HG02981 (cell line): ENCODE data around the gene FMN1.

ENCODE experiments used
- ATAC-seq: cut with Tn5 transposase; IDR thresholded peaks from one replicate; pipeline ENCODE4 v1.9.1; 2021; ENCODE audit warnings: mild to moderate bottlenecking, moderate library complexity; ENCODE audit not compliant: unreplicated experiment

Gene FMN1

DNA sequence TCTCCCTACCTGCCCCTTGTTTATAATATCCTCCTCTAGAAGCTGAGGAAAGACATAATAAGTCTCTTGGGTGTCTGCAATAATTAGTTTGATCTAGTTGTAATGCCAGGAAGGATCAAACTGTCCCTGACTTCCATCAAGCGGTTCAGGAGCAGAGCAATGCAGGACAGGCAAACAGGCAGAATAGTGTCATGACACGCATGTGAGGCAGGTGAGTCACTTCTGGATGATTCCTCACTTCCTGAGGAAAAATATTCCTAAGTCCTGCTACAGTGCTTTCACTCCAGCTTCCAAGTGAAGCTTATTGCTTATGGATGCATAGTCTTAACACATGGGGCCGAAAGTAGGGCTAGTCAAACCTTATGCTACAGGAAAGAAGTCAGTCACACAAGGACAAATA lies 390.9 kb downstream of the FMN1 start:
- no peak for ATAC-seq

DNA sequence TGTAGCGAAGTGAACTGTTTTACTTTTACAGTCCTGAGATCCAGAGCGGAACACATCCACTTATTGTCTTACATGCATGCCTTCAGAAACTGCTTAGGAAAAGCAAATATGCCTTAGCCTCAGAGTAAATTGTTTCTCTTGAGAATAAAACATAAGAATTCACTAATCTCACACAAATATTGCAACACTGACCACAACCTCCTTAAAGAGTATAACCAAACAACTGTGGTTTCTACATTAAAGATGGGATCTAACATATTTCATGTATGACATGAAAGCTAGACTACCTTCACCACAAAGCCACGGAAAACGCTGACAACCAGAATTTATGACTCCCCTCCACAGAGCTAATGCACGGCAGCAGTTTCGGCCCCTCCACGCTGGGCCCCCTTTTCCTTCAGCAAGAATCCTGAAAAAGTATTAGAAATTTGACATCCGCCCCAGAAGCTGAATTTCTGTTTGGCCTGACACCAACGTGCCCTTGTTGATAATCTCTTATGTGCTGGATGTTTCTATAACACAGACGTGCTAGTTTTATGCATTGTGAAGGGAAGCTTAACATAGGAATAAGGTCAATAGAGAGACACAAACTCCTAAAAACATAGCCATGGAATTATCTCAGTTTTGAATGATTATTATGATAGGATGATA lies 392.1 kb downstream of the FMN1 start:
- ATAC-seq, result no peak

DNA sequence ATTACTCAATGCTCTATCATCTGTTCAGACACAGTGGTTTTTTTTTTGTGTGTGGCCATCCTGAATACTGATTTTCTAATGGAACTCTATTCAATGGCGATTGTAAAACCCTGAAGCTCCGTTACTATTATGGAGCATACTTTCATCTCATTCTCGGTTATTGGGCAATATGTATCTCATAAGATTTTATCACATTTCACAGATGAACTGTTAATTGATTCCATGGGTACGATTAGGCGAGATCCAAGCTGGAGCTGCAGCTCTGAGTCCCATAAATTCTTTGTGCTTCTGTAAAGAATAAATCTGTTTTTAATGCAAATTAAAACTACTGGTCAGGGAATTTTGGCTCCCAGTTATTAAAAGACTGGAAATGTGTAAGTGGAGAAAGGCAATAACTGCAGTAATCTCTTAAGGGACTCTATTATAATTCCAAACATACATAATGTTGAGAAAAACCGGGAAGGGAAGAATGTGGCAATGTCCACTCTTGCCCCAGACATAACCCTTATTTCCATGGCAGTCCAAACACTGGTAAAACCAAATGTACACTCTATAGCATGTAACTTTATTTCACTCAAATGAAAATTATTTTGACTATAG lies 394.5 kb downstream of the FMN1 start:
- no peak for ATAC-seq

DNA sequence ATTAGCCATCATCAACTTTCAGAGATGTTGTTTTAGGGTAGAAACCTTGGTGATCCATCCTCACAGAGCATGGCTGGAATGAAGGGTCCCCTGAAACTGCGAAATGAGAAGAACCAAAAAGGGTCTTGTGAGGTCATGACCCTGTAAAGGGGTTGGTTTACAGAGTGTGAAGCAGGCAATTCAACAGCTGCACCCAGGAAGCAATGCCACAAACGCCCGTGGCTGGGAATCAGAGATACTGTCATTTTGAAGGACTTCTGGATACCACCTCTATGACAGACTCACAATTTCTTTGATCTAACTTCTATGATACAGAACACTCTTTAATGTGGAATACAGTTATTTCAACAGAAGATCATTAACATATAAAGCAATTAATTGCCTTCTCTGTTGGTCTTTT lies 397.7 kb downstream of the FMN1 start:
- no peak for ATAC-seq

DNA sequence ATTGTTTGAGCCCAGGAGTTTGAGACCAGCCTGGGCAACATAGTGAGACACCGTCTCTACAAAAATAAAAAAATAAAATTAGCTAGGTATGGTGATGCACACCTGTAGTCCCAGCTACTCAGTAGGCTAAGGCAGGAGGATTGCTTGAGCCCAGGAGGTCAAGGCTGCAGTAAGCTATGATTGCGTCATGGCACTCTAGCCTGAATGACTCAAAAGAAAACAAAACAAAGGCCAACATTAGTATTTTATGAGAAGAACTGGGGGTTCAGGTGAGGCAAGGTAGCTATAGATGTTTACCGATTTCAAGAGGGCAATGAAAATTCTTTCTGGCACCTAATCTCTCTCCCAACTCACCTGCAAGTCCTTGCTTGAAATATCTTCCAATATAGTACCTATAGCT lies 399.5 kb downstream of the FMN1 start:
- ATAC-seq, result no peak

DNA sequence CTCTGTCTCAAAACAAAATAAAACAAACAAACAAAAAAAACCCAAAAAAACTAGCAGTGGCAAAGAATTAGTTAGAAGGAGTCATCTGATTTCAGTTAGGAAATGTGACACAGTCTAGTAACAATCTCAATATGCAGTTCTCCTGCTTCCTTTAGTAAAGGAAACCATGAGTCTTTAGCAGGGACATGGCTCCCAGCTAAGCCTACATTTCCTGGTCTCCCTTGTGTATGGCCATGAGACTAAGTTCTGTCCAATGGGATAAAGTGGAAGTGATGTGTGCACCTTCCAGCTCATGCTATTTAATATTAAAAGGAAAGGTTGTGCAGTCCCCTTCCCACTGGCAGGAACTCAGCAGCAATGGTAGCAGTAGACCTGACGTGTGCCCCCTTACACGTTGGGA lies 402.1 kb downstream of the FMN1 start:
- no peak for ATAC-seq

DNA sequence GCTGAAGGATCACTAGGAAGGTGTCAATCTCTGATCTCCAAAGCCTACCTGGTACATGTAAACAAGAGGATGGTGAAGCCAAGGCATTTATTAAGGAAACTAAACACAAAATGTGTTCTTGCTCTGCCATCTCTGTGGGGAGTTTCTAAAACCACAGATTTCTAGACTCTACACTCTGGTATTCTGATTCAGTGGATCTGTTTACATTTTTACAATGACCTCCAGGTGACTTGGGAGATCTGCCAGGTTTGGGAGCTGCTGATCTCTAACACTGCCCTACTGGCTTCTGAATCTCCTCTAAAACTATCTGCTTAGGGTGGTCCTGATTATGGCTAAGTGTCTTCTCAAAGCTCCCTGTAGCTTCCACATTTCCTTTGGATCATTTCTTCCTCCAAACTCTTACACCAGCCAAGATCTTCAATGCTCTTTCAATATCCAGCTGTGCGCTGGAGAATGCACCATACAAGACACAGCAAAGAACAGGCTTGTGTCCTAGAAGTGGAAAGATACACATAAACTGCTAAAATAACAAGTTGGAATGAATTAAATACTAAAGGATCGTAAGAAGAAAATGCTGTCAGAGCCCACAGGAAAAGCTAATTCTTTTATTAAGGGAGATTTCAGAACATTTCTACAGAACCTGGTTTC lies 404.0 kb downstream of the FMN1 start:
- ATAC-seq, result no peak

DNA sequence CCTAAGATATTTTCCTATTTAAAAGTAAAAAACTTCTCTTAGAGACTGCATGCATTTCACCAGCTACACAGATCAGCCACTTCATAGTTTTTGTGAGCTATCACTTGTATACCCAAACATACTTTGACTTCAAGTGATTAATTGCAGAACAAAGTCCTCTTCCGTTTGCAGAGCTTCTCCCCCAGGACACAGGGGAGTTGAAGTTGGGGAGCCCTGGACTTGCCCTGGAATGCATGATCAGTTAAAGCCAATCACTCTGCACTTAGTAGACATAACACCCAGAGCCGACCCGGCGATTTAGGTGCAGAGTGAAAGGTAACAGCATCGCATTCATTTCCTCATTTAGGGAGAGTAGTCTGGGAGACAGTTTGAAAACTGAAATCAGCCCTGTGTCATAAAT lies 406.6 kb downstream of the FMN1 start:
- ATAC-seq, result no peak

DNA sequence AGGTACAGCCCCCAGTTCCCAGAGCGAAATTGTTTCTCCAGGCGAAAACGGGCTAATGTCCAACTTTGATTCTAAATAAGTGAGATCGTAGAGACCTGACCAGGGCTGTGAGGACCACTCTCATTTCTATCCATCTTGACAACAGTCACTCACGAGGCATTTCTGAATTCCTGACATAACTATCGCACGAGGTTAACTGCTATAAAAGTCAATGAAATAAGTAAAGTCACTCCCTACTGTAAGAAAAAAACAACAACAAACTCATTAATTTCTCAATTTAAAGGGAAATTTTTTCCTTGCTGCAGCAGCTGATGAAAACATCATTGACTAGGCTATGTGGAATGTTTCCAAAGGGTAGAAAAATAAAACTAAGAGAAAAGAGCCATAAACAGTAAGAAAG lies 407.6 kb downstream of the FMN1 start:
- no peak for ATAC-seq

DNA sequence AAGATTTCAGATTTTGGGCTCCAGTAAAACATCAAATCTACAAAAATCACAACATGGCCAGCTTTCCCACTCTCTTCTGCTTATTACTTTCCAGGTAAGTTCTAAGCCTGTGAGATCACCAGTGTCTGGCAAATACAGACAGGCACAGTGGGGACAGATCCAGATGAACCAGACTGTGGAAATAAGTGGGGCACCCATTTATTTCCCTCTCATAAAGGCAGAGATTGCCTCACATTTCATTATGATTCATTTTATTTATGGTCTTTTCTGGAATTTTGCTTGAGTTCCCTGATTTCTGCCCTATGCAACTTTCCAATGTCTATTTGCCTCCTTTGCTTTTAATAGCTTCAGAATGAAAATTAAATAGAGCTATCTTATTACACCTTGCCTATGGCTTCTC lies 409.9 kb downstream of the FMN1 start:
- ATAC-seq, result no peak

DNA sequence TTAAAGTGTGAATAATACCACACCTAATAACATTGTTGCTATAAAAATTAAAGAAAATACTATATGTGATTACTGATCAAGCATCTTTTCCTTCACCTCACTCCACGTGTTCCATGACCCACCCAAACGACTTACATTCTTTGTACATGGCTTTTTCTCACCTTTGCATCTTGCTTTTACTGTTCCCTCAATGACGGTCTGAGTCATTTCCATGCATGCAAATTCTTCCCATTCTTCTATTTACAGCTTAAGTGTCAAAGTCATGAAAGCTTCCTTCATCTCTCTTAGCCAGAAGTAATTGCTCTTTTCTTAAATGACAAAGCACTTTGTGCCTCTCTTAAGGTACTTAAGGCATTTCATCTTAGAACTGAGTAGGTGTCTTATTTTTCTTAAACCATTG lies 412.7 kb downstream of the FMN1 start:
- ATAC-seq, result no peak

DNA sequence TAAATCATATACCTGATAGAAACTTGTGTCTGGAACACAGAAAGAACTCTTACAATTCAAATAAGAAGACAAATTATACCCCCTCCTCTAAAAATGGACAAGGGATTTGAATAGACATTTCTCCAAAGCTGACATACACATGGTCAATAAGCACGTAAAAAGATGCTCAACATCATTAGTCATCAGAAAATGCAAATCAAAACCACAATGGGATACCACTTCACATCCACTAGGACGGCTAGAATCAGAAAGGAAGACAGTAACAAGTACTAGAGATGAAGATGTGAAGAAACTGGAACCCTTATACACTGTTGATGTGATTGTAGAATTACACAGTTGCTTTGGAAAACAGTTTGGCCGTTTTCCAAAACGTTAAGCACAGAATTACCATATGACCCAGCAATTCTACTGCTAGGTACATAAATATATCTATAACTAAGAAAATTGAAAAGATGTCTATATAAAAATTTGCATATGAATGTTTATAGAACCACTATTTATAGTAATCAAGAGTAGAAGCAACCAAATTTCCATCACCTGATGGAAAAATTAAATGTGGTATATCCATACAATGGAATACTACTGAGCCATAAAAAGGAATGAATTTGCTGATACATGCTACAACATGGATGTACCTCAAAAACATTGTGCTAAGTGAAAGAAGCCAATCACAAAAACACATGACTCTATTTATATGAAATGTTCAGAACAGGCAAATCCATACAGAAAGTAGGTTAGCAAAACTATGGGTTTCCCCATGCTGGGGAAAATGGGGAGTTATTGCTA lies 415.9 kb downstream of the FMN1 start:
- ATAC-seq, result no peak

DNA sequence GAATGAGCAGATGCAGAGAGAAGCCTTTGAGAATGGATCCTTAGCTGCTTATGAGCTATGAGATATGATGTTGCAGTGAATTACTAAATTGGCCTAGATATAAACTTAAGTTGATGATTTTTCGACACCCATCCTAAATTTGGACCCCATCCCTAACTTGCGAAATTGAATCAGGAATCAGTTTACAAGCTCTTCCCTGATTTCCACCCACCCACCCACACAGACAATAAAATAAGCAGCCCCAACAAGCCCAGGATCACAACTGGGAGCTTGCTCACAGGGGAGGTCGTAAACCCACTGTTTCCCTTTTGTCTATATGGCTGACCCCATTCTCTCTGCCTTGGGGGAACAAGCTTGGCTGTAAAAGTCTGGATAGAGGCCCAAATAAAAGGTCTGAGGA lies 419.4 kb downstream of the FMN1 start:
- no peak for ATAC-seq

DNA sequence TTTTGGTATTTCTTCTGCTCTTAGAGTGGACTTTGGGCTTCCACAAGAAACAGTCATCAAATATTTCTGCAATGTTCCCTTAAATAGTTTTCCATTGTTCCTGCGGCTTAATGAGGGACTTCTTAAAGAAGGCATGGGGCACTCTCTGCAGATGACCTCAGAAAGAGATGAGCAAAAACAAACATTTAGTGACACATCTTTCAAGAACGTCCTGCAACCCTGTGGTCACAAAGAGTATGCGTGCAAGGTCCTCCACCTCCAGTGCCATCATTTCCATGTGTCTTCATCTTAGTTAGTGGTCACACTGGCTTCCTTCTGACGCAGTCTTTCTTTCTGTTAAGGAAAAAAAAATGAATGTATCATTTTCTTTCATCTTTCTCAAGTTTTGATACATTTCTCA lies 420.5 kb downstream of the FMN1 start:
- no peak for ATAC-seq

DNA sequence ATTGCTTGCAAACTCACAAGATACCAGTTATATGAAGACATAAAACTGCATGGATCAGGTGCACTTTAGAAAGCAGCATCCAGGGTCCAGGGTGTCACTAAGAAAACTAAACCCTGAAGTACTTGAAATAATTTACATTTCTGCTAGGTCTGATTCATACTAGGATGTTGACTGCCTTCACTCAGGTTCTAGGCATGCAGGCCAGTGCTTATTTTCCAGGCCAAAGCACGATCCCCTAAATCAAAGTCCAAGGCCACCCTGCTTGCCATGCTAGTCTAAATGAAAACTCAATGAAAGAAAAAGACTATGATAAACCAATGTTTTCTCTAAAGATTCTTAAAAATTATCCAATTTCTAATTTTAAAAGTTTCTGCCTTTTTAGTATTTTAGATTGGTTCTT lies 427.3 kb downstream of the FMN1 start:
- no peak for ATAC-seq

DNA sequence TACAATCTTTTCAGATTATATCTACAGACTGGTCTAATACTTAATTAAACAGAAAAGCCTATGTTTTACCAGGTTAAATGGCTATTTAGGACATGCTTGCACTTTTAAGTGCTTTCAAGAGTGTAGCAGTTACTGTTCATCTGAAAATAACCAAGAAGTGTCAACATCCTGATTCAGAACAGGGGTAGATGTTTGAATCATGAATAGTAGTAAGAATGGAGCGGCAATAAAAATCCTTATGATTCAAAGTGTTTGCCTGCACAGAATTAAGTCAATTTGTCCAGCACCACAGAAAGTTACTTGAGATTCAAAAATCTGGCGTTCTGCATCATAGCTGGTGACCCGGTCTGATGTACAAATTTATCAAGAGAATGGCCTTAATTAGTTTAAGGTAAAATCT lies 428.4 kb downstream of the FMN1 start:
- no peak for ATAC-seq

DNA sequence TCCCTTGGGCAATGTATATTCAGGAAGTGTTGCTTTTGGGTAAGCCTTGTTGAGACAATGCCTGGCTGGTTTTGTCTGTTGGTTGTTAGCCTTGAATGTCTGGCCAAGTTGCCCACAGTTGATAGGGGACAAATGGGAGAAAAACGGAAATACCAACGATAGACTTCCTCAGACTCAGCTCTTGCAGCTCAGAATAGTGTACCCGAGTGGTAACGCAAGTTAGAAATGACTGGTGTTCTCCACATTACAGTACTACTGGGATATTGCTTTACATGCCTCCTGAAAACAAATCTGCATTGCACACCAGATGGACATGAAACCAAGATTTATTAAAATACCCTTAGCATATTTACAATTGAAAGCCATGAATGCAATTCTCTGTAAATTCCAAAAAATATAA lies 429.3 kb downstream of the FMN1 start:
- ATAC-seq, result no peak

DNA sequence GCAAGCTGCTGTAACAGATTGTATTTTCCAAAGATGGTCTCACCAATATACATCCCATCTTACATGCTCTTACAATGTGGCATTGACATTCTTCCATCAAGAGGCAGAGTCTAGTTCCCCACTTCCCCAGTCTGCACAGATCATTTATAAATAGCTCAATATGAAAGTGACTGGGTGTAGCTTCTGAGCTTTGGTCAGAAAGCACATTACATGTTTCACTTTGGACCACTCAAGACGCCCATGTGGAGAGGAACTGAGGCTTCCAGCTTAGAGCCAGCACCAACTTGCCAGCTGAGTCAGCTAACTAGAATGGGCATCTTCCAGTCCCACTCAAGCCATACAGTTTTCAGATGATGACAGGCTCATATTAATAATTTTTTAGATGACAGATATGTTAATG lies 431.2 kb downstream of the FMN1 start:
- no peak for ATAC-seq

DNA sequence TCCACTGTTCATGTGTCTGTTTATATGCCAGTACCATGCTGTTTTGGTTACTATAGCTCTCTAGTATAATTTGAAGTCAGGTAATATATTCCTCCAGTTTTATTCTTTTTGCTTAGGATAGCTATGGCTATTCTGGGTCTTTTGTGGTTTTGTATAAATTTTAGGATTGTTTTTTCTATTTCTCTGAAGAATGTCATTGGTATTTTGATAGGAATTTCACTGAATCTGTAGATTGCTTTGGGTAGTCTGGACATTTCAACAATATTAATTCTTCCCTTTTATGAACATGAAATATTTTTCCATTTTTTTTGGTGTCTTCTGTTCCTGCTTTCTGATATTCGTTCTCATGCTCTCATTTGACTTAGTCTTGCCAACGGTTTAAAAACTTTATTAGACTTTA lies 437.1 kb downstream of the FMN1 start:
- ATAC-seq, result no peak

DNA sequence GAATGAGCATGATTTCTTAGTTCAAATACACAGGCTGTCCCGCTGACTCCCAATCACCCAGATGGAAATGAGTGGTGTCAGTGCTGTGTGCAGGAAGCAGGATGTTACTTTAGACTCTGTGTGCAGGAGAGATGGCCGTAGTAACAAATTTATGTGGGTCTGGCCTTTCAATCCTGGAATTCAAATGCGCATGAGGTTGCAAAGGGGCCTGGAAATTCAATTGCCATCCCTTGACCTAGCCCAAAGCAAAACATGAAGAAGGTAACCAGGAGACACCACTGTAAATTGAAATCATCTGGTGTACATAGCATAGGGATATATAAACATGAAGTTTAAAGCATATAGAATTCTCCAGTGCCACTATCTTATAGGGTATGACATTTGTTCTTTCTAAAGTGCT lies 443.5 kb downstream of the FMN1 start:
- ATAC-seq, result no peak

DNA sequence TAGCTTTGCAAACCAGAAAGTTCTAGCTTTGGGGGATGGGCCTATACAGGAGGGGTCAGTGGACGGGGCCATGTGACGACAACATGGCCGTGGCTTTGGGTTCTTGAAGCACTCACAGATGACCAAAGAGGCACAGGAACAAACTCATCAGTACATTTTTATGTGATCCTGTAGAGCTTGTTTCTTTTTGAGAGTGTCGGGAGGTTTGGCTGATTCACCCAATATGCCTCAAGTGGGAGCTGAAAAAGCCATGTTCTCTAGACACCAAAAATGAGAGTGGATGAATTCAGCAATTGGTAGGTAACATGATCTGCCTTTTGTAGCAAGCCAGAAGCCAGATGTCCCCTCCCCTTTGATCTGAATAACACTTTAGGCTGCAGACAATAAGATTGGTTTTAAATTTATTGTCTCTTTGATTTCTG lies 446.6 kb downstream of the FMN1 start:
- ATAC-seq, result no peak
